ENCODE data around the gene CD36. TPM values are rescaled to one million over a fixed set of nuclear protein-coding genes. Genes with fewer than 3 reads are reported as not detected.

Gene CD36
- under 0.01 TPM in 1 of 2 replicates, not detected in the other for total RNA-seq (2014; rRNA removed; shearing (Covaris generic))

GRCh38 chr7:80637911-80638765 is at the start of gene CD36:
Gene CD36 (plus strand): TSS chr7:80638642. CDS start chr7:80646741, 8,099 bp downstream.
- no peak for DNase-seq
- Histone ChIP-seq H3K27me3 (ENCODE audit: control insufficient read depth, insufficient read depth, low read length) (no peaks in the 10 kb centered on the region), H3K36me3 (replicated peaks; ENCODE audit: control insufficient read depth, insufficient read depth, low read length) (no peaks in the 10 kb centered on the region), H3K4me3 (ENCODE audit: insufficient read depth, low read depth, low read length) (no peak within 1 kb of the TSS)

GRCh38 chr7:80589631-80590030 is 48.8 kb upstream of the CD36 start:
- Histone ChIP-seq H3K36me3 (replicated peaks; ENCODE audit: control insufficient read depth, insufficient read depth, low read length) (no peaks in the 10 kb centered on the region), H3K4me3 (ENCODE audit: insufficient read depth, low read depth, low read length) (no peak overlapping the region), H3K27me3 (ENCODE audit: control insufficient read depth, insufficient read depth, low read length) (no peaks in the 10 kb centered on the region)
- DNase-seq, result no peak

- Histone ChIP-seq H3K27me3 (ENCODE audit: control insufficient read depth, insufficient read depth, low read length) (no peaks in the 10 kb centered on the region), H3K36me3 (replicated peaks; ENCODE audit: control insufficient read depth, insufficient read depth, low read length) (no peaks in the 10 kb centered on the region), H3K4me3 (ENCODE audit: insufficient read depth, low read depth, low read length) (no peak overlapping the region)
- no peak for DNase-seq
Observed at GRCh38 chr7:80591654-80592053, 46.8 kb upstream of the CD36 start.

- H3K36me3 ChIP-seq (replicated peaks; ENCODE audit: control insufficient read depth, insufficient read depth, low read length), result no peaks in the 10 kb centered on the region
- DNase-seq, result no peak
- no peaks in the 10 kb centered on the region for H3K27me3 ChIP-seq (ENCODE audit: control insufficient read depth, insufficient read depth, low read length)
- H3K4me3 ChIP-seq (ENCODE audit: insufficient read depth, low read depth, low read length), result no peak overlapping the region
Observed at GRCh38 chr7:80593869-80594586, 44.4 kb upstream of the CD36 start.

GRCh38 chr7:80596933-80597517 is 41.4 kb upstream of the CD36 start:
- no peak overlapping the region for H3K4me3 ChIP-seq (ENCODE audit: insufficient read depth, low read depth, low read length)
- no peaks in the 10 kb centered on the region for H3K27me3 ChIP-seq (ENCODE audit: control insufficient read depth, insufficient read depth, low read length)
- no peaks in the 10 kb centered on the region for H3K36me3 ChIP-seq (replicated peaks; ENCODE audit: control insufficient read depth, insufficient read depth, low read length)
- DNase-seq, result no peak

- no peaks in the 10 kb centered on the region for H3K27me3 ChIP-seq (ENCODE audit: control insufficient read depth, insufficient read depth, low read length)
- DNase-seq, result no peak
- no peak overlapping the region for H3K4me3 ChIP-seq (ENCODE audit: insufficient read depth, low read depth, low read length)
- H3K36me3 ChIP-seq (replicated peaks; ENCODE audit: control insufficient read depth, insufficient read depth, low read length), result no peaks in the 10 kb centered on the region
Observed at GRCh38 chr7:80597875-80598274, 40.6 kb upstream of the CD36 start.

- Histone ChIP-seq H3K36me3 (replicated peaks; ENCODE audit: control insufficient read depth, insufficient read depth, low read length) (no peaks in the 10 kb centered on the region), H3K4me3 (ENCODE audit: insufficient read depth, low read depth, low read length) (no peak overlapping the region), H3K27me3 (ENCODE audit: control insufficient read depth, insufficient read depth, low read length) (no peaks in the 10 kb centered on the region)
- no peak for DNase-seq
Observed at GRCh38 chr7:80600046-80600445, 38.4 kb upstream of the CD36 start.

- Histone ChIP-seq H3K36me3 (replicated peaks; ENCODE audit: control insufficient read depth, insufficient read depth, low read length) (no peaks in the 10 kb centered on the region), H3K4me3 (ENCODE audit: insufficient read depth, low read depth, low read length) (no peak overlapping the region), H3K27me3 (ENCODE audit: control insufficient read depth, insufficient read depth, low read length) (no peaks in the 10 kb centered on the region)
- DNase-seq, result no peak
Observed at GRCh38 chr7:80601999-80602398, 36.4 kb upstream of the CD36 start.

GRCh38 chr7:80603940-80604339 is 34.5 kb upstream of the CD36 start:
- no peaks in the 10 kb centered on the region for H3K36me3 ChIP-seq (replicated peaks; ENCODE audit: control insufficient read depth, insufficient read depth, low read length)
- H3K27me3 ChIP-seq (ENCODE audit: control insufficient read depth, insufficient read depth, low read length), result no peaks in the 10 kb centered on the region
- no peak for DNase-seq
- no peak overlapping the region for H3K4me3 ChIP-seq (ENCODE audit: insufficient read depth, low read depth, low read length)

GRCh38 chr7:80604436-80604835 is 34.0 kb upstream of the CD36 start:
- Histone ChIP-seq H3K27me3 (ENCODE audit: control insufficient read depth, insufficient read depth, low read length) (no peaks in the 10 kb centered on the region), H3K4me3 (ENCODE audit: insufficient read depth, low read depth, low read length) (no peak overlapping the region), H3K36me3 (replicated peaks; ENCODE audit: control insufficient read depth, insufficient read depth, low read length) (no peaks in the 10 kb centered on the region)
- DNase-seq, result no peak

GRCh38 chr7:80607136-80607535 is 31.3 kb upstream of the CD36 start:
- no peaks in the 10 kb centered on the region for H3K36me3 ChIP-seq (replicated peaks; ENCODE audit: control insufficient read depth, insufficient read depth, low read length)

GRCh38 chr7:80608336-80608735 is 30.1 kb upstream of the CD36 start:
- Histone ChIP-seq H3K27me3 (ENCODE audit: control insufficient read depth, insufficient read depth, low read length) (no peaks in the 10 kb centered on the region), H3K36me3 (replicated peaks; ENCODE audit: control insufficient read depth, insufficient read depth, low read length) (no peaks in the 10 kb centered on the region), H3K4me3 (ENCODE audit: insufficient read depth, low read depth, low read length) (no peak overlapping the region)
- no peak for DNase-seq

More at GRCh38 chr7:80607136-80607535, 31.3 kb upstream of the CD36 start:
- no peak for DNase-seq
- H3K4me3 ChIP-seq (ENCODE audit: insufficient read depth, low read depth, low read length), result no peak overlapping the region
- H3K27me3 ChIP-seq (ENCODE audit: control insufficient read depth, insufficient read depth, low read length), result no peaks in the 10 kb centered on the region

- no peak for DNase-seq
- Histone ChIP-seq H3K36me3 (replicated peaks; ENCODE audit: control insufficient read depth, insufficient read depth, low read length) (no peaks in the 10 kb centered on the region), H3K4me3 (ENCODE audit: insufficient read depth, low read depth, low read length) (no peak overlapping the region), H3K27me3 (ENCODE audit: control insufficient read depth, insufficient read depth, low read length) (no peaks in the 10 kb centered on the region)
Observed at GRCh38 chr7:80609751-80610150, 28.7 kb upstream of the CD36 start.

- Histone ChIP-seq H3K36me3 (replicated peaks; ENCODE audit: control insufficient read depth, insufficient read depth, low read length) (no peaks in the 10 kb centered on the region), H3K4me3 (ENCODE audit: insufficient read depth, low read depth, low read length) (no peak overlapping the region), H3K27me3 (ENCODE audit: control insufficient read depth, insufficient read depth, low read length) (no peaks in the 10 kb centered on the region)
- DNase-seq, result no peak
Observed at GRCh38 chr7:80611353-80611752, 27.1 kb upstream of the CD36 start.

GRCh38 chr7:80611779-80612178 is 26.7 kb upstream of the CD36 start:
- DNase-seq, result no peak
- Histone ChIP-seq H3K27me3 (ENCODE audit: control insufficient read depth, insufficient read depth, low read length) (no peaks in the 10 kb centered on the region), H3K36me3 (replicated peaks; ENCODE audit: control insufficient read depth, insufficient read depth, low read length) (no peaks in the 10 kb centered on the region), H3K4me3 (ENCODE audit: insufficient read depth, low read depth, low read length) (no peak overlapping the region)
